ENCODE data around the gene PLEKHA6.

Gene PLEKHA6

GRCh38 chr1:204331847-204332487 lies 27.8 kb downstream of the PLEKHA6 start:
- no peak for TF ChIP-seq CTCF (IDR thresholded peaks at IDR 0.05)

GRCh38 chr1:204331275-204331674 lies 28.5 kb downstream of the PLEKHA6 start:
- TF ChIP-seq CTCF (IDR thresholded peaks at IDR 0.05): no peak

GRCh38 chr1:204327359-204327758 lies 32.4 kb downstream of the PLEKHA6 start:
- no peak for TF ChIP-seq CTCF (IDR thresholded peaks at IDR 0.05)

GRCh38 chr1:204326771-204327300 lies 32.9 kb downstream of the PLEKHA6 start:
- TF ChIP-seq CTCF (IDR thresholded peaks at IDR 0.05): no peak

GRCh38 chr1:204325944-204326343 lies 33.8 kb downstream of the PLEKHA6 start:
- TF ChIP-seq CTCF (IDR thresholded peaks at IDR 0.05): no peak

GRCh38 chr1:204323887-204324286 lies 35.8 kb downstream of the PLEKHA6 start:
- TF ChIP-seq CTCF (IDR thresholded peaks at IDR 0.05): no peak

- no peak for TF ChIP-seq CTCF (IDR thresholded peaks at IDR 0.05)
These were observed 37.3 kb downstream of the PLEKHA6 start for GRCh38 chr1:204322339-204322868.
